Globus pallidus (tissue), 1 donor: ENCODE measurements around the gene EXOSC2.

Experiments used
- DNase-seq: peaks from one replicate; pipeline ENCODE4 v3.0.0-alpha.2; 2015; ENCODE audit warnings: low spot score

EXOSC2 gene

DNA sequence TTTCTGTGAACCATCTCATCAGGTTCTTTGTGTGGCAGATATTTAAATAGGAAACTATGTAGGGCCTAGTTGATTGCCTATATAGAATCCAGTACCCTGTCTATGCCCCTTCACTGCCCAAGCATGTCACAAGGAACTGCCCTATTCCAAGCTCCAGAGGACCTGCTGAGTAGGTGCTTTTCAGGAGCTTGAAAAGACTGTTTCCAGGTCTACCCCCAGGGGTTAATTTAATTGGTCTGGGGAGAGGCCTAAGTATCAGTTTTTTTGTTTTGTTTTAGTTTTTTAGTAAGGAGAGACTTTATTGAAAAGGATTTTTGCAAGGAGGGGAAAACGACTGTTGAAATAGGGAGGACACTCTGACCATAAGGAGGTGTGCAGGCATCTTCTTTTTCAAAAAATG, 43.3 kb downstream of the EXOSC2 start:
- DNase-seq = no peak

DNA sequence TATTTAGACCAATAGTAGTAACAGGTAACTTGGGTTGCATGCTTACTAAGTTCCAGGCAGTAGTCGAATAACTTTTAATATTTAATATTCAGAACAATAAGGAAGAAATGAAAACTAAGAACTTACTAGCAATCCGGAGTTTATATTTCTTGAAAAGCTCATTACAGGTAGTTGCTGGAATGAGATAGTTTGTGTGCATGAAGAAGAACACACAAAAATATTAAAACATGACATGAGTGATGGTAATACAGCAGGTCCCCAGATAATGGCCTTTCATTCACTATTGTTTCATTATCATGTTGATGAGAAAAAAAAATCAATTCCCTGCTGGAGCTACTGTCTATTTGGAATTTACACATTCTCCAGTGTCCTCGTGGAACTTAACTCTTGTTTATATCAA, 44.7 kb downstream of the EXOSC2 start:
- DNase-seq = no peak

GRCh38 chr9:130739081-130739480, 45.5 kb downstream of the EXOSC2 start:
- no peak for DNase-seq

DNA sequence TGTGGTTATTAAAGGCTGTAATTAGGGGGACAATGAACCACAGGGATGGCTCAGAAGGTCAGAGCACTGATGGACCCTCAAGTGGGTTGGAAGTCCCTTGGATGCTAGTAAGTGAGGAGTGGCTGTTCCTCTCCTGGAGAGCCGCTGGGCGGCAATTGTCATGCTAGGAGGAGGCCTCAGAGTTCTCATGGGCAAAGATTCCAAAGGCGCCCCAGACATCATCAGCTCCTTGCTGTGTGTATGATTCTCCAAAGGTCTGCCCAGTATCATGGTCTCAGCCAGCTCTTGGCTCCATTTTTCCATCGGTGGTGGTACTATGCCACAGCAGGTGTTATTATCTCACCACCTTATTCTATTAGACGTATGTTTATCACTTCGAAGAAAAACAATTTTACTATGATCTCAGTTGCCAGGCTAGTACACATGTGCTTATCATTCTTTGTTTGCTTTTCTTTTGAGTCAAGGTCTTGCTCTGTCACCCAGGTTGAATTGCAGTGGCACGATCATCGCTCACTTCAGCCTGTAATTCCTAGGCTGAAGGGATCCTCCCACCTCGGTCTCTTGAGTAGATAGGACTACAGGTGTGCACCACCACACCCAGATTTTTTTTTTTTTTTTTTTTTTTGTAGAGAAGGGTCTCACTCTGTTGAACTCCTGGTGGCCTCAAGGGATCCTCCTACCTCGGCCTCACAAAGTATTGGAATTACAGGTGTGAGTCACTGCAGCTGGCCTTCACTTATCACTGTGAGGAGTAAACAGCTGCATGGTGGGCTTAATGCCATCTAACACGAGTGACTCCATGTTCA, 46.8 kb downstream of the EXOSC2 start:
- DNase-seq = no peak

DNA sequence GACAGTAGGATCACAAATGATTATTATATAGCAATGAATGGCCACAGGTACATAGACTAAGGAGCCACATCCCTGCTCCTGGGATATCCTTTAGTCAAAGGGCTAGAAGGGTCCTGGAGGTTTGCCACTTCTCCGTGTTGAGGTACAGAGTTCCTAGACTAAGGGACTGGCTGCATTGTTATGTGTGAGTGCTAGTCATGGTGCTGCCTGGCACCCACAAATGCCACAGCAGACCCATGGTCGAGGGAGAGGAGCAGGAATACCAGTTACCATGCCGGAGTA, 47.4 kb downstream of the EXOSC2 start:
- no peak for DNase-seq

DNA sequence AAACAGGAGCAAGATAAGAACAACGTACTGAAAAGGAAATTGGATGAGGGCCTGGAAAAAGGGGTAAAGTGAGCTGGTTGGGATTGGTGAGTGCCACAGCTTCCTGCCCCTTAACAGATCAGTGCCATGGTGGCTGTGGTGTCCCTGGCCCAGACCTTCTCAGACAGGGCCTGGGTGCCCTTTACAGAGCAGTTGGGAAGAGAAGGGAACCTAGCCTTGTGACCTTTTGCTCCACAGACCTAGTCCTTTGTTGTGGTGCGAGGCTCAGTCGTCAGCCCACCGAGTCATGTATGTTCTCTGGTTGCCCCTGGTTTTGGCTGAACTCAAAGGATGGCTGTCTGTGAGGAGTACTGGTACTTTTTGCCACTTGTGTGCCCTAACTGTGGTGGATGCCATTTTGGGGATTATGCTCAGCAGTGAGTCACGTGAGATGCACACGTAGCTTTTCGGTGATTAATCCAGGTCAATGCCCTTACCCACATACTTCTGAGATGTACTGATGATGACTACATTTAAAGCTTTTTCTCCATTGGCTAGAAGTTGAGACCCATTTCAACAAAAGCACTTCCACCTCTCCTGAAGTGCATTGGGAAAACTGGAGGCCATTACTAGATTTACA, 48.4 kb downstream of the EXOSC2 start:
- DNase-seq = no peak

DNA sequence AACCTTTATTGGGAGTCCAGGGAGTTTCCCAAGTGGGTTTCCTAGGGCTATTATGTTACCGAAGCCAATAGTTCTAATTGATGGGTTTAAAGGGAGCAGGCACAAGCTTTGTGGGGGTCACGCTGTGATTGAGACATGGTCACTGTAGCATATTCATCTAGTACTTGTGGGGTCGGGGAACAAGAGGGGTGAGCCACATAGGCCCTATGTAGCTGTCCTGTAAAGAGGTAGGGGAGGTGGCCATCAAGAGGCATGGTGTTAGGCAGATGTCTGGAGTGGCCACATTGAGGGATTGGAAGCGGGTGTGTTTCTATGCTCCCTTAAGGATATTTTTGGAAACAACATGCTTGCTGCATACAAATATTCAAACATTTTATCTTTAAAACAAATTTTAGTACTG, 50.1 kb downstream of the EXOSC2 start:
- no peak for DNase-seq

- DNase-seq = no peak
Measured at GRCh38 chr9:130745210-130745800, 51.7 kb downstream of the EXOSC2 start.

DNA sequence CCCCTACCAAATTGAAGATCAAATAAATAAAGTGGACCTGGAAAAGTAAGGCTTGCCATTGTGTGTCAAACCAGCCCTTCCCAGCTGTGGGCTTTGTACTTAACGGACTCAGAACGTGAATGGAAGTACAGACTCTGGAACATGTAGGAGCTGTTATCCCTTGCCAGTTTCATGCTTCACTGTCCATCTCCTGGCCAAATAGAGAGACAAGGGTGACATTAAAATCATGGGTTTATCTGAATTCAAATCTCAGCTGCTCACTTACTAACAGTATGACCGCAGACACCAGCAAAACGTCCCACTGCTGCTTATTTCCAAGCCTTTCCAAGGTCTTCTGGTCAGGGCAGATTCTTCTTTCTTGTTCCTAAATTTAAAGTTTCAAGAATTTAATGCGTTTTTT, 52.2 kb downstream of the EXOSC2 start:
- DNase-seq = no peak

GRCh38 chr9:130746434-130747212, 53.0 kb downstream of the EXOSC2 start:
- no peak for DNase-seq

DNA sequence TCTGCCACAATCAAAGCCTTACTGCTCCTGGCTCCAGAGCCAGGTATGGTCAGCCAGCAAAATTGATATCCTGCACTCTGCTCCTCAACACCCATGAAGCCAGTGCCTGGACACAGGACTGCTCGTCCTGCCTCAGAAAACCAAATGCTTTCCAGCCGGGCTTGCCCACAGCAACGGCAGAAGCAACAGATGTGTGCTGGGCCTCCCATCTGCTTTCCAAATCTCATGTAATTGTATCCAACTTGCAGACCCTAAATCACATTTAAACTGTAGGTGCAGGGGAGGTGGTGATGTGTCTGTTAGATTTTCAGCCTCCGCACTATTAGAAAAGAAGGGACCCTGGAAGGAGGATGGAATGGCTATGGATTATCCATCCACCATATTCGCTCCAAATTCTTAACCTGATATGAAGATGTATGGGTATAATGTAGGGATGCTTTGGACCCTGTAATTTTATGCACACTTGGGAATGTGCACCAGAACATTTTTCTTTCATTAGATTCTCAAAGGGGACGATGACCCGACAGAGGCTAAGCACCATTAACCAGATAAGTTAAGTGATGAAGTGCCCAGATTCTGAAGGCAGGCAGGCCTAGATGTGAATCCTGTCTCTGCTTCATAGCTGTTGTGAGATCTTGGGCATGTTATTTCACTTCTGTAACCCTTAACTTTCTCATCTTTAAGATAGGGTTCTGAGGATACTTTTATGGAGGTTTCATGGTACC, 58.2 kb downstream of the EXOSC2 start:
- DNase-seq = no peak
